Peyer's patch (tissue), 4 donors: ENCODE results near the gene FAM219A.

Experiments used
- POLR2A ChIP-seq, 2 donors: fragments of 450-650 bp; IDR thresholded peaks; one replicate each; pipeline ENCODE4 v1.5.1; 2017; ENCODE audit warnings: antibody characterized with exemption in 2 of 2, mild to moderate bottlenecking in 2 of 2, moderate library complexity in 2 of 2
- TF ChIP-seq, protein P1 (sequence below), 6 experiments: fragments of 450-650 bp in 4 of 6; fragments of 200-600 bp in 2 of 6; sonication (generic) in 1 of 6; IDR thresholded peaks; one replicate each; pipeline ENCODE4 v1.5.1; 2017 to 2019; ENCODE audit warnings: antibody characterized with exemption in 6 of 6, mild to moderate bottlenecking in 3 of 6, moderate library complexity in 1 of 6

DNA sequence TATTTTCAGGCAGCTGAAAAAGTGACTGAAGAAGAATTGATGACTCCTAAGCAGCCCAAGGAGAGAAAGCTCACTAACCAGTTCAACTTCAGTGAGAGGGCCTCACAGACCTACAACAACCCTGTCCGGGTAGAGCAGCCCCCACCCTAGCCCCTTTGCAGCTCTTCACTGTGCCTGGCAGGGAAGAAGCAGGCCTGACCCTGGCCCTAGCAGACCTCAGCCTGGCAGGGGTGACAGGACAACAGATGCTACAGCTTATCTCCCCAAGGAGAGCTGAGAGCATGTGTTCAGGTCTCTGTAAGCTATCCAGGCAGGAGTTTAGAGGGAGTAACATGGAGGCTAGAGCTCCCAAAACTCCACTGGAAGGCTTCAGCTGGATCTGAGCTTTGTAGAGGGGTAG, 32.0 kb upstream of the FAM219A start:
- TF ChIP-seq, protein P1, sequence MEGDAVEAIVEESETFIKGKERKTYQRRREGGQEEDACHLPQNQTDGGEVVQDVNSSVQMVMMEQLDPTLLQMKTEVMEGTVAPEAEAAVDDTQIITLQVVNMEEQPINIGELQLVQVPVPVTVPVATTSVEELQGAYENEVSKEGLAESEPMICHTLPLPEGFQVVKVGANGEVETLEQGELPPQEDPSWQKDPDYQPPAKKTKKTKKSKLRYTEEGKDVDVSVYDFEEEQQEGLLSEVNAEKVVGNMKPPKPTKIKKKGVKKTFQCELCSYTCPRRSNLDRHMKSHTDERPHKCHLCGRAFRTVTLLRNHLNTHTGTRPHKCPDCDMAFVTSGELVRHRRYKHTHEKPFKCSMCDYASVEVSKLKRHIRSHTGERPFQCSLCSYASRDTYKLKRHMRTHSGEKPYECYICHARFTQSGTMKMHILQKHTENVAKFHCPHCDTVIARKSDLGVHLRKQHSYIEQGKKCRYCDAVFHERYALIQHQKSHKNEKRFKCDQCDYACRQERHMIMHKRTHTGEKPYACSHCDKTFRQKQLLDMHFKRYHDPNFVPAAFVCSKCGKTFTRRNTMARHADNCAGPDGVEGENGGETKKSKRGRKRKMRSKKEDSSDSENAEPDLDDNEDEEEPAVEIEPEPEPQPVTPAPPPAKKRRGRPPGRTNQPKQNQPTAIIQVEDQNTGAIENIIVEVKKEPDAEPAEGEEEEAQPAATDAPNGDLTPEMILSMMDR (IDR thresholded peaks at IDR 0.05), result no peak
- no peak for TF ChIP-seq POLR2A (IDR thresholded peaks at IDR 0.05)
